GM23248 (cell line): ENCODE measurements around the gene ART4. TPM values are rescaled to one million over a fixed set of nuclear protein-coding genes. Genes with fewer than 3 reads are reported as not detected.
A peak's percentile ranks its signal among the peaks of the same experiment; 100 is the strongest.

ENCODE experiments used
- DNase-seq: peaks from one replicate; pipeline ENCODE4 v3.0.0-alpha.2; 2015
- H2AFZ ChIP-seq: fragments of 200-600 bp; sonication (generic); 2 replicates; pipeline ENCODE4 v1.6.1; 2016; ENCODE audit warnings: antibody characterized with exemption
- H3F3A ChIP-seq: fragments of 200-600 bp; sonication (generic); 2 replicates; pipeline ENCODE4 v1.6.1; 2016; ENCODE audit warnings: mild to moderate bottlenecking, antibody characterized with exemption, mixed run types; ENCODE audit not compliant: insufficient read depth
- H3K27ac ChIP-seq: fragments of 200-600 bp; sonication (generic); 2 replicates; pipeline ENCODE4 v1.5.1; 2016; ENCODE audit warnings: mild to moderate bottlenecking
- H3K27me3 ChIP-seq: fragments of 200-600 bp; sonication (generic); replicated peaks from 2 replicates; pipeline ENCODE4 v1.6.1; 2016; ENCODE audit warnings: mild to moderate bottlenecking; ENCODE audit not compliant: insufficient read depth
- H3K36me3 ChIP-seq: fragments of 200-600 bp; sonication (generic); 2 replicates; pipeline ENCODE4 v1.6.1; 2016; ENCODE audit warnings: low read depth, mild to moderate bottlenecking
- H3K4me1 ChIP-seq: fragments of 200-600 bp; sonication (generic); 2 replicates; pipeline ENCODE4 v1.6.1; 2016; ENCODE audit warnings: mild to moderate bottlenecking; ENCODE audit not compliant: insufficient read depth
- H3K4me2 ChIP-seq: fragments of 200-600 bp; sonication (generic); one replicate; pipeline ENCODE4 v1.6.1; 2016; ENCODE audit warnings: mild to moderate bottlenecking; ENCODE audit not compliant: unreplicated experiment
- H3K4me3 ChIP-seq: fragments of 200-600 bp; sonication (generic); 2 replicates; pipeline ENCODE4 v1.5.1; 2016; ENCODE audit warnings: mild to moderate bottlenecking
- H3K79me2 ChIP-seq: fragments of 200-600 bp; sonication (generic); 2 replicates; pipeline ENCODE4 v1.6.1; 2016; ENCODE audit warnings: mild to moderate bottlenecking; ENCODE audit not compliant: insufficient read depth
- H3K9ac ChIP-seq: fragments of 200-600 bp; sonication (generic); 2 replicates; pipeline ENCODE4 v1.6.1; 2016; ENCODE audit warnings: mild to moderate bottlenecking
- H3K9me2 ChIP-seq: fragments of 200-600 bp; sonication (generic); 2 replicates; pipeline ENCODE4 v1.6.1; 2016; ENCODE audit warnings: mixed run types, mild to moderate bottlenecking, moderate library complexity; ENCODE audit not compliant: insufficient read depth
- H3K9me3 ChIP-seq: fragments of 200-600 bp; sonication (generic); one replicate; pipeline ENCODE4 v1.6.1; 2017; ENCODE audit warnings: low read depth
- H4K20me1 ChIP-seq: fragments of 200-600 bp; sonication (generic); 2 replicates; pipeline ENCODE4 v1.6.0; 2016; ENCODE audit not compliant: insufficient read depth
- EZH2 ChIP-seq: fragments of 200-600 bp; sonication (generic); IDR thresholded peaks from 2 replicates; pipeline ENCODE4 v1.6.1; 2018; ENCODE audit warnings: antibody characterized with exemption, mild to moderate bottlenecking; ENCODE audit not compliant: insufficient read depth, poor library complexity, severe bottlenecking
- EZH2phosphoT487 ChIP-seq: fragments of 200-600 bp; sonication (generic); IDR thresholded peaks from 2 replicates; pipeline ENCODE4 v1.6.1; 2018; ENCODE audit warnings: antibody characterized with exemption, moderate library complexity, mild to moderate bottlenecking, low read depth; ENCODE audit not compliant: insufficient read depth
- WGBS, 2 experiments: methylation state at CpG; one replicate each; pipeline ENCODE4 v1.1.6; 2015 to 2017; ENCODE audit warnings: low lambda C conversion rate in 2 of 2, low coverage in 1 of 2; ENCODE audit errors: missing lambda C conversion rate in 2 of 2; 5-methylcytosine and 5-hydroxymethylcytosine counted together
- in situ Hi-C: fragments of 300-500 bp; cut with MboI; formaldehyde crosslinking; loops from 2 replicates; pipeline ENCODE4 v1.15.0; 2020
- polyA plus RNA-seq: library from polyadenylated mRNA; unstranded; fragments of >200 nt; fragmentation: Nextera tagmentation; extraction: Ambion mirVana; gene quantifications from 2 replicates; pipeline ENCODE4 v1.2.1, GENCODE V29; 2016
- total RNA-seq: library from RNA; depleted of rRNA; stranded (reverse); fragments of >200 nt; shearing (Covaris generic); gene quantifications from 2 replicates; pipeline ENCODE4 v1.2.3, GENCODE V29; 2014

ART4 gene
- total and polyA plus RNA-seq, 2 experiments from 2014 or later = not detected

GRCh38 chr12:14839262-14839661 is 4.1 kb downstream of the ART4 start:
- in situ Hi-C loops = no loop called here

GRCh38 chr12:14836336-14837210 is 6.8 kb downstream of the ART4 start:
- peaks cover 25% of the 10 kb centered on the region for H3F3A ChIP-seq
- no peak for TF ChIP-seq EZH2
- H3K4me3 ChIP-seq = peak overlapping the region; percentile 53
- in situ Hi-C loops = no loop called here
- 0 out of 2 replicates have a peak overlapping the region, but pooled peaks have one; percentile 5 for H2AFZ ChIP-seq
- H4K20me1 ChIP-seq = no peaks in the 10 kb centered on the region
- H3K4me2 ChIP-seq = peak overlapping the region; percentile 38
- DNase-seq = peak; percentile 92
- H3K27ac ChIP-seq = peak overlapping the region; percentile 70
- H3K9me2 ChIP-seq = no peaks in the 10 kb centered on the region
- H3K79me2 ChIP-seq = no peaks in the 10 kb centered on the region
- H3K9ac ChIP-seq = peak overlapping the region; percentile 37
- no peaks in the 10 kb centered on the region for H3K27me3 ChIP-seq
- 10% methylated on average over 7 of the region's 7 CpGs for WGBS, 2 experiments
- H3K36me3 ChIP-seq = no peaks in the 10 kb centered on the region
- peaks cover 38% of the 10 kb centered on the region for H3K4me1 ChIP-seq
- H3K9me3 ChIP-seq = no peaks in the 10 kb centered on the region

More at GRCh38 chr12:14839262-14839661, 4.1 kb downstream of the ART4 start:
- Histone ChIP-seq H3K4me1 (peaks cover 41% of the 10 kb centered on the region), H3K79me2 (no peaks in the 10 kb centered on the region), H3K4me2 (no peak overlapping the region), H3K4me3 (no peak overlapping the region), H3F3A (peaks cover 32% of the 10 kb centered on the region), H2AFZ (no peak overlapping the region), H3K9me3 (no peaks in the 10 kb centered on the region), H3K27ac (no peak overlapping the region), H3K9ac (no peak overlapping the region), H3K9me2 (no peaks in the 10 kb centered on the region), H3K36me3 (no peaks in the 10 kb centered on the region), H3K27me3 (no peaks in the 10 kb centered on the region), H4K20me1 (no peaks in the 10 kb centered on the region)
- WGBS, 2 experiments = 96 to 100% methylated on average over 1 of the region's 1 CpG
- no peak for DNase-seq
- TF ChIP-seq EZH2 (no peak), EZH2phosphoT487 (no peak)

- H3K27me3 ChIP-seq = no peaks in the 10 kb centered on the region
- H3K27ac ChIP-seq = no peak overlapping the region
- H3K9me3 ChIP-seq = no peaks in the 10 kb centered on the region
- no peak for TF ChIP-seq EZH2phosphoT487
- no peak for TF ChIP-seq EZH2
- no peak for DNase-seq
- H4K20me1 ChIP-seq = no peaks in the 10 kb centered on the region
- no peak overlapping the region for H3K4me2 ChIP-seq
- H3K9ac ChIP-seq = no peak overlapping the region
- no peaks in the 10 kb centered on the region for H3K9me2 ChIP-seq
- no peak overlapping the region for H2AFZ ChIP-seq
- H3K4me1 ChIP-seq = peaks cover 34% of the 10 kb centered on the region
- H3F3A ChIP-seq = peaks cover 25% of the 10 kb centered on the region
- no peaks in the 10 kb centered on the region for H3K79me2 ChIP-seq
- in situ Hi-C loops = no loop called here
- H3K36me3 ChIP-seq = no peaks in the 10 kb centered on the region
- no peak overlapping the region for H3K4me3 ChIP-seq
Measured at GRCh38 chr12:14834509-14834908, 8.8 kb downstream of the ART4 start.

- no peak overlapping the region for H3K27ac ChIP-seq
- no peaks in the 10 kb centered on the region for H3K79me2 ChIP-seq
- DNase-seq = peak; percentile 13
- in situ Hi-C loops = no loop called here
- no peaks in the 10 kb centered on the region for H3K27me3 ChIP-seq
- H3K4me3 ChIP-seq = no peak overlapping the region
- 19 to 38% methylated on average over 1 of the region's 1 CpG for WGBS, 2 experiments
- H4K20me1 ChIP-seq = no peaks in the 10 kb centered on the region
- H3K4me2 ChIP-seq = peak overlapping the region; percentile 20
- no peak overlapping the region for H2AFZ ChIP-seq
- no peaks in the 10 kb centered on the region for H3K36me3 ChIP-seq
- H3F3A ChIP-seq = peaks cover 25% of the 10 kb centered on the region
- H3K9ac ChIP-seq = no peak overlapping the region
- no peaks in the 10 kb centered on the region for H3K9me2 ChIP-seq
- TF ChIP-seq EZH2phosphoT487 = no peak
- TF ChIP-seq EZH2 = no peak
- H3K9me3 ChIP-seq = no peaks in the 10 kb centered on the region
- H3K4me1 ChIP-seq = peaks cover 34% of the 10 kb centered on the region
Measured at GRCh38 chr12:14833952-14834351, 9.4 kb downstream of the ART4 start.
